Measurements from ENCODE around the gene KPTN.

Gene KPTN

DNA sequence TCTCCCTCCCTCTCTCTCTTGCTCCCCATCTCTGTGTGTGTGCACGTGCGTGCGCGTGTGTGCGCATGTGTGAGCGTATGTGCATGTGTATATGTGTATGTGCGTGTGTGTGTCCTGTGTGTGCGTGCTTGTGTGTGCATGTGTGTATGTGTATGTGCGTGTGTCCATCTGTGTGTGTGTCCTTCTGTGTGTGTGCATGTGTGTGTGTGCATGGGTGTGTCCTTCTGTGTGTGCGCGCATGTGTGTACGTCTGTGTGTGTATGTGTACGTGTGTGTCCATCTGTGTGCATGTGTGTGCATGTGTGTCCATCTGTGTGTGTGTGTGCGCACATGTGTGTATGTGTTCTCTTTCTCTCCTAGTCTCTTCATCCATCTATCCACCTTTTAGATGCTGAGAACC, 24.5 kb downstream of the KPTN start:
- no peak for DNase-seq (ENCODE audit: extremely low read depth, insufficient read length)
- H3K36me3 ChIP-seq (ENCODE audit: control insufficient read depth, insufficient read depth, low read length), result no peaks in the 10 kb centered on the region
- TF ChIP-seq CTCF (IDR thresholded peaks at IDR 0.05; ENCODE audit: insufficient read depth, low read length, poor library complexity, severe bottlenecking), result no peak
- no peak overlapping the region for H3K4me3 ChIP-seq (replicated peaks; ENCODE audit: low read depth, low read length)
- peaks cover 1% of the 10 kb centered on the region; the same call in 1 of the 2 replicates for H3K27me3 ChIP-seq (replicated peaks; ENCODE audit: control insufficient read depth, insufficient read depth, low read length)

DNA sequence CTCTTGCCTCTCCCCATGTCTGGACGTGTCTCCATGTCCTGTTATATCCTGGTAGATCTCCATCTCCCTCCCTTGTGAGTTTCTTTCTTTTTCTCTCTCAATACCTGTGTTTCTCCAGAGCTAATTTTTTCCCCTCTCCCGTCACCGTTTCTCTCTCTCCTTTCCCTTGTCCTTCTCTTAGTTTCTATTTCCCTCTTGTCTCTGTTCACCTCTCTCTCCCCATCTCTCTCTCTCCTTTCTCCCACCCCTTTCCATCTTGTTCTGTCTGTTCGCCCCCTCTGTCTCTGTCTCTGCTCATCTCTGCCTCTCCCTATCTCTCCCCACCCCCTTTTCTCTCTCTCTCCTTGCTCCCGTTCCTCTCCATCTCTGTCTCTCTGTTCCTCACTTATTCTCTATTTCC, 25.3 kb downstream of the KPTN start:
- H3K4me3 ChIP-seq (replicated peaks; ENCODE audit: low read depth, low read length), result no peak overlapping the region
- DNase-seq (ENCODE audit: extremely low read depth, insufficient read length), result no peak
- peaks cover 1% of the 10 kb centered on the region; the same call in 1 of the 2 replicates for H3K27me3 ChIP-seq (replicated peaks; ENCODE audit: control insufficient read depth, insufficient read depth, low read length)
- TF ChIP-seq CTCF (IDR thresholded peaks at IDR 0.05; ENCODE audit: insufficient read depth, low read length, poor library complexity, severe bottlenecking), result no peak
- no peaks in the 10 kb centered on the region for H3K36me3 ChIP-seq (ENCODE audit: control insufficient read depth, insufficient read depth, low read length)

DNA sequence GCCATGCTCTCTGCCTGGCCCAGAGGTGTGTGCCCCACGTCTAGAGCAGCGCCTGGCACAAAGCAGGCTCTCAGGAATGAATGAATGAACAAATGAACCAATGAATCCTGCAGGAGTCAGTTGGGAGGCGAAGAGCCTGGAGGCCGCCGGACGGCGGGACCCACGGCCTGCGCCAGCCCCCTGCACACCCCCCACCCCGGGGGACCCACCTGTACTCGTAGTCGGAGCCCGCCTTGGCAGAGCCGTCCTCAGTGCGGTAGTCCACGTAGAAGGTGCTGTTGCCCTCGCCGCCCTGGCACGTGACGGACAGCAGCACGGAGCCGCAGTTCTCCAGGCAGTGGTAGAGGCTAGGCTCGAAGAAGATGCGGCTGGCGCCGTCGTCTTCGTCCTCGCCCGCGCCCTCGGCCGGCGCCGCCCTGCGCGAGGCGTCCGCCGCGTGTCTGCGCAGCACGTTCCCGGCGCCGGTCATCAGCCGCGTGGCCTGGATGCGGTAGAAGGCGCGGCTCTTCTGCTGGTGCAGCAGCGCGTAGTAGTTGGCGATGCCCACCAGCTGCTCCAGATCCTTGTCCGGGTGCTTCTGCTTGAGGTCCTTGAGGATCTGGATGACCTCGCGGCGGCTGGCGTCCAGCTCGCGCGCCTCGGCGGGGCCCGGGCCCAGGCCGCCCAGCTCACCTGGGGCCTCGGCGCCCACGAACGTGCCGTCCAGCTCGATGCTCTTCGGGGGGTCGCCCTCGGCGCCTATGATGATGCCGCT, 27.1 kb downstream of the KPTN start:
- Histone ChIP-seq H3K36me3 (ENCODE audit: control insufficient read depth, insufficient read depth, low read length) (no peaks in the 10 kb centered on the region), H3K27me3 (replicated peaks; ENCODE audit: control insufficient read depth, insufficient read depth, low read length) (peaks cover 1% of the 10 kb centered on the region; the same call in 1 of the 2 replicates), H3K4me3 (replicated peaks; ENCODE audit: low read depth, low read length) (no peak overlapping the region)
- TF ChIP-seq CTCF (IDR thresholded peaks at IDR 0.05; ENCODE audit: insufficient read depth, low read length, poor library complexity, severe bottlenecking), result no peak
- DNase-seq (ENCODE audit: extremely low read depth, insufficient read length), result no peak

GRCh38 chr19:47450478-47450877, 33.5 kb downstream of the KPTN start:
- Histone ChIP-seq H3K4me3 (replicated peaks; ENCODE audit: low read depth, low read length) (no peak overlapping the region), H3K27me3 (replicated peaks; ENCODE audit: control insufficient read depth, insufficient read depth, low read length) (no peaks in the 10 kb centered on the region; the same call in 1 of the 2 replicates), H3K36me3 (ENCODE audit: control insufficient read depth, insufficient read depth, low read length) (no peaks in the 10 kb centered on the region)
- TF ChIP-seq CTCF (IDR thresholded peaks at IDR 0.05; ENCODE audit: insufficient read depth, low read length, poor library complexity, severe bottlenecking), result no peak
- DNase-seq (ENCODE audit: extremely low read depth, insufficient read length), result no peak

- no peaks in the 10 kb centered on the region for H3K36me3 ChIP-seq (ENCODE audit: control insufficient read depth, insufficient read depth, low read length)
- DNase-seq (ENCODE audit: extremely low read depth, insufficient read length), result no peak
- no peak for TF ChIP-seq CTCF (IDR thresholded peaks at IDR 0.05; ENCODE audit: insufficient read depth, low read length, poor library complexity, severe bottlenecking)
- peaks cover 3% of the 10 kb centered on the region for H3K27me3 ChIP-seq (replicated peaks; ENCODE audit: control insufficient read depth, insufficient read depth, low read length)
- H3K4me3 ChIP-seq (replicated peaks; ENCODE audit: low read depth, low read length), result no peak overlapping the region
Observed at GRCh38 chr19:47448360-47448727, 35.7 kb downstream of the KPTN start.
